BE2C (cell line): Measurements from ENCODE around the gene GPD2.

ENCODE experiments used
- DNase-seq: peaks from one replicate; pipeline ENCODE4 v3.0.0-alpha.2; 2020
- H3K27me3 ChIP-seq: fragments of 250-450 bp; sonication (Bioruptor Pico); 2 replicates; pipeline ENCODE4 v1.5.1; 2020; ENCODE audit warnings: mild to moderate bottlenecking
- H3K36me3 ChIP-seq: fragments of 250-450 bp; sonication (Bioruptor Pico); 2 replicates; pipeline ENCODE4 v1.5.1; 2020; ENCODE audit warnings: mild to moderate bottlenecking
- H3K4me1 ChIP-seq: fragments of 250-450 bp; sonication (Bioruptor Pico); 2 replicates; pipeline ENCODE4 v1.5.1; 2020
- H3K4me3 ChIP-seq: 2 replicates; pipeline ENCODE4 v1.5.1; 2011; ENCODE audit warnings: low read depth, low read length
- H3K9me3 ChIP-seq: fragments of 250-450 bp; sonication (Bioruptor Pico); 2 replicates; pipeline ENCODE4 v1.5.1; 2020
- CTCF ChIP-seq: IDR thresholded peaks from 2 replicates; pipeline ENCODE4 v1.5.1; 2012; ENCODE audit warnings: mild to moderate bottlenecking, low read depth, low read length

The GPD2 gene

GRCh38 chr2:156505696-156506095 is 69.5 kb downstream of the GPD2 start:
- TF ChIP-seq CTCF = no peak

GRCh38 chr2:156511122-156511521 is 74.9 kb downstream of the GPD2 start:
- no peak overlapping the region for H3K4me3 ChIP-seq
- H3K9me3 ChIP-seq = no peaks in the 10 kb centered on the region
- no peaks in the 10 kb centered on the region for H3K4me1 ChIP-seq
- H3K36me3 ChIP-seq = no peaks in the 10 kb centered on the region
- TF ChIP-seq CTCF = no peak
- H3K27me3 ChIP-seq = no peaks in the 10 kb centered on the region
- no peak for DNase-seq

More at GRCh38 chr2:156505696-156506095, 69.5 kb downstream of the GPD2 start:
- DNase-seq = no peak
- H3K4me3 ChIP-seq = no peak overlapping the region
- H3K36me3 ChIP-seq = no peaks in the 10 kb centered on the region
- no peaks in the 10 kb centered on the region for H3K27me3 ChIP-seq
- H3K4me1 ChIP-seq = no peaks in the 10 kb centered on the region
- H3K9me3 ChIP-seq = no peaks in the 10 kb centered on the region

GRCh38 chr2:156511803-156512202 is 75.6 kb downstream of the GPD2 start:
- Histone ChIP-seq H3K4me3 (no peak overlapping the region), H3K36me3 (no peaks in the 10 kb centered on the region), H3K4me1 (no peaks in the 10 kb centered on the region), H3K27me3 (no peaks in the 10 kb centered on the region), H3K9me3 (no peaks in the 10 kb centered on the region)
- TF ChIP-seq CTCF = no peak
- no peak for DNase-seq

GRCh38 chr2:156512451-156512850 is 76.3 kb downstream of the GPD2 start:
- Histone ChIP-seq H3K4me3 (no peak overlapping the region), H3K4me1 (no peaks in the 10 kb centered on the region), H3K9me3 (no peaks in the 10 kb centered on the region), H3K36me3 (no peaks in the 10 kb centered on the region), H3K27me3 (no peaks in the 10 kb centered on the region)
- no peak for TF ChIP-seq CTCF
- no peak for DNase-seq

GRCh38 chr2:156513219-156513618 is 77.0 kb downstream of the GPD2 start:
- Histone ChIP-seq H3K9me3 (no peaks in the 10 kb centered on the region), H3K36me3 (no peaks in the 10 kb centered on the region), H3K4me1 (no peaks in the 10 kb centered on the region), H3K27me3 (no peaks in the 10 kb centered on the region), H3K4me3 (no peak overlapping the region)
- TF ChIP-seq CTCF = no peak
- DNase-seq = no peak

- Histone ChIP-seq H3K4me3 (no peak overlapping the region), H3K9me3 (no peaks in the 10 kb centered on the region), H3K27me3 (no peaks in the 10 kb centered on the region), H3K4me1 (no peaks in the 10 kb centered on the region), H3K36me3 (no peaks in the 10 kb centered on the region)
- no peak for DNase-seq
- no peak for TF ChIP-seq CTCF
Observed at GRCh38 chr2:156517419-156517818, 81.2 kb downstream of the GPD2 start.
